GM18508 (cell line): ENCODE results near the gene ATP11A.

Experiments
- ATAC-seq: cut with Tn5 transposase; IDR thresholded peaks from one replicate; pipeline ENCODE4 v1.9.1; 2021; ENCODE audit warnings: moderate number of reproducible peaks; ENCODE audit not compliant: insufficient read depth, unreplicated experiment

The ATP11A gene

GRCh38 chr13:112771139-112771876 is 81.5 kb downstream of the ATP11A start:
- ATAC-seq = no peak

GRCh38 chr13:112771877-112772538 is 82.2 kb downstream of the ATP11A start:
- no peak for ATAC-seq

- no peak for ATAC-seq
These were observed 82.7 kb downstream of the ATP11A start for GRCh38 chr13:112772539-112772909.

- no peak for ATAC-seq
These were observed 83.1 kb downstream of the ATP11A start for GRCh38 chr13:112772929-112773328.

GRCh38 chr13:112773601-112774447 is 84.0 kb downstream of the ATP11A start:
- no peak for ATAC-seq

GRCh38 chr13:112774448-112774792 is 84.6 kb downstream of the ATP11A start:
- no peak for ATAC-seq

GRCh38 chr13:112774829-112775565 is 85.2 kb downstream of the ATP11A start:
- ATAC-seq = no peak

- ATAC-seq = no peak
These were observed 86.0 kb downstream of the ATP11A start for GRCh38 chr13:112775791-112776279.

GRCh38 chr13:112776354-112776753 is 86.5 kb downstream of the ATP11A start:
- ATAC-seq = no peak

GRCh38 chr13:112776971-112777370 is 87.1 kb downstream of the ATP11A start:
- no peak for ATAC-seq

- ATAC-seq = no peak
These were observed 88.0 kb downstream of the ATP11A start for GRCh38 chr13:112777637-112778406.

GRCh38 chr13:112779856-112780604 is 90.2 kb downstream of the ATP11A start:
- ATAC-seq = no peak

GRCh38 chr13:112781287-112781686 is 91.4 kb downstream of the ATP11A start:
- no peak for ATAC-seq

GRCh38 chr13:112781881-112782361 is 92.1 kb downstream of the ATP11A start:
- no peak for ATAC-seq

- no peak for ATAC-seq
These were observed 92.7 kb downstream of the ATP11A start for GRCh38 chr13:112782429-112783010.

GRCh38 chr13:112783135-112783977 is 93.5 kb downstream of the ATP11A start:
- no peak for ATAC-seq

GRCh38 chr13:112783978-112784371 is 94.1 kb downstream of the ATP11A start:
- ATAC-seq = no peak
